GM19351 (cell line): ENCODE data around the gene HIP1.
A peak's percentile ranks its signal among the peaks of the same experiment; 100 is the strongest.
"Not testable (repeated sequence)": the region's sequence is repeated elsewhere in the genome, so short reads cannot be mapped to it uniquely, and the experiment has no call there.

Experiments used
- ATAC-seq: cut with Tn5 transposase; IDR thresholded peaks from one replicate; pipeline ENCODE4 v1.9.1; 2021; ENCODE audit warnings: mild to moderate bottlenecking, moderate library complexity; ENCODE audit not compliant: unreplicated experiment

The HIP1 gene

GRCh38 chr7:75619636-75620035 is 119.1 kb downstream of the HIP1 start:
- no peak for ATAC-seq

GRCh38 chr7:75617634-75618234 is 121.0 kb downstream of the HIP1 start:
- ATAC-seq, result no peak

GRCh38 chr7:75616421-75617167 is 122.1 kb downstream of the HIP1 start:
- no peak for ATAC-seq

GRCh38 chr7:75614401-75614800 is 124.3 kb downstream of the HIP1 start:
- no peak for ATAC-seq

- ATAC-seq, result no peak
Measured at GRCh38 chr7:75613351-75613750, 125.4 kb downstream of the HIP1 start.

GRCh38 chr7:75611557-75612178 is 127.1 kb downstream of the HIP1 start:
- ATAC-seq, result no peak

- ATAC-seq, result not testable (repeated sequence)
Measured at GRCh38 chr7:75609416-75609815, 129.3 kb downstream of the HIP1 start.

GRCh38 chr7:75608451-75609122 is 130.2 kb downstream of the HIP1 start:
- no peak for ATAC-seq

- ATAC-seq, result no peak
Measured at GRCh38 chr7:75604408-75604807, 134.3 kb downstream of the HIP1 start.

- not testable (repeated sequence) for ATAC-seq
Measured at GRCh38 chr7:75602831-75603230, 135.9 kb downstream of the HIP1 start.

GRCh38 chr7:75601539-75601938 is 137.2 kb downstream of the HIP1 start:
- ATAC-seq, result no peak

- not testable (repeated sequence) for ATAC-seq
Measured at GRCh38 chr7:75600748-75601147, 138.0 kb downstream of the HIP1 start.

- no peak for ATAC-seq
Measured at GRCh38 chr7:75599244-75599781, 139.4 kb downstream of the HIP1 start.

GRCh38 chr7:75596727-75597614 is 141.8 kb downstream of the HIP1 start:
- peak; percentile 57 for ATAC-seq

GRCh38 chr7:75595766-75596165 is 143.0 kb downstream of the HIP1 start:
- ATAC-seq, result no peak

- ATAC-seq, result not testable (repeated sequence)
Measured at GRCh38 chr7:75593500-75594184, 145.1 kb downstream of the HIP1 start.

- no peak for ATAC-seq
Measured at GRCh38 chr7:75591467-75592255, 147.1 kb downstream of the HIP1 start.

- no peak for ATAC-seq
Measured at GRCh38 chr7:75590373-75591005, 148.3 kb downstream of the HIP1 start.
